GM21423 (cell line): ENCODE measurements around the gene LAG3.
A peak's percentile ranks its signal among the peaks of the same experiment; 100 is the strongest.

ENCODE experiments used
- ATAC-seq: cut with Tn5 transposase; IDR thresholded peaks from one replicate; pipeline ENCODE4 v1.9.1; 2021; ENCODE audit warnings: mild to moderate bottlenecking, moderate library complexity; ENCODE audit not compliant: unreplicated experiment

The LAG3 gene

DNA sequence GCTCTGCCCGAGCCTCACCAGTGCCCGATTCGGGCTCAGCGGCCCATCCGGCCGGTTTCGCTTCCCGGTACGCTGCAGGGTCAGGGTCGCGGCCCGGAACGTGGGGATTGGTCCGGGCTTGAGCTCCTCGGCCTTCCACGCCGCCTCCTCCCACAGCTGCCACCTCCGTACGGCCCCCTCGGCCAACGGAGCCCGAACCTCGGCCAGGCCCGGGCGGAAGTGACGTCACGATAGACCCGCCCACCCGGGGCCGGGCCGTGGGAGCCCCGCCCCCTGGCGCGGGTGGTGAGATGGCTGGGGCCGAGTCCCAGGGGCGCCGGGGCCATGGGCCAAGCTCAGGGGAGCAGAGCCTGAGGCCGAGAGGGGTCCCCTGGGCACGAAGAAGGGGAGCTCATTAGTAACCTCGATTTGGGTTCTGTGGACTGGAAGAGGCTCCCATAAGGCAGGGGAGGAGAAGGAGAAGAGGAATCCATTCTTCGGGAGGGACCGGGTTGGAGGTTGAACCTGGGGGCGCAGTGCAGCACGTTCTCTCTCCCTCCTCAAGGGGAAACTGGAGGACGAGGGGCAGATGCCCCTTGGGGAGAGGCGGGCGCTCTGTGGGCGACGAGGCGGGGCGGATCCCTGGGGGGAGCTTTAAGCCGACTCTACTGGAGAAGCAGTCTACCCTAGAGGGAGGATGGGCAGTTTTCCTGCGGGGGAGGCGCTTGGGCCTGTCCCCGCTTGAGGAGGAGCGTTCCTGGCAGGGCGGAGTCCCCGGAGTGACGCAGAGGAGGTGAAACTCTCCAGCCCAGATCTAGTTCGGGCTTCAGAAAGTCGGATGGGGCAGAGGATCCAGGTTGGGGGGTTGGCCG, 19.2 kb upstream of the LAG3 start, which contains the start of gene MLF2:
Gene MLF2 (minus strand): TSS at position 221 of the 851 bp plus-strand sequence. CDS start 807 bp downstream, outside the sequence.
- ATAC-seq = peak; percentile 92

- ATAC-seq = no peak
Measured at GRCh38 chr12:6753772-6754356, 18.5 kb upstream of the LAG3 start.

GRCh38 chr12:6754411-6754810, 17.9 kb upstream of the LAG3 start:
- no peak for ATAC-seq

GRCh38 chr12:6757028-6757690, 15.2 kb upstream of the LAG3 start:
- no peak for ATAC-seq

GRCh38 chr12:6758506-6759095, 13.7 kb upstream of the LAG3 start:
- no peak for ATAC-seq

GRCh38 chr12:6759741-6760140, 12.6 kb upstream of the LAG3 start:
- ATAC-seq = no peak

DNA sequence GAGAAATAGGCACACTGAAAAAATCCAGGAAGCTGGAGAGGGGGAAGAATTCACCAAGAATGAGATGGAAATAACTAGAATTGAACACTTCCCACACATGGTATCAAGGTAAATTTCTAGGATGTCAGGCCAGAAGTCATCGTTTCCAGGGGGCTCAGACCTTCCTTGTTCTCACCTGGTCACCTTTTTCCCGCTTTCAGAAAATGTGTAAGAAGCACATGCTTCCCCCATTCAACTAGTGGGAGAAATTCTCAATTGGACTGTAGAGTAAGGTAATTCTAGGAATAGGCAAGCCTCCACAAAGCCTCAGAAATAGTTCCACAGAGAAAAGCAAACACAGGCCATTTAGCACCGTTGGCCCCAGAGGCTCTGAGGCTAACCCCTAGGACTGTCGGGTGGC, 8.9 kb upstream of the LAG3 start:
- no peak for ATAC-seq

GRCh38 chr12:6764011-6764828, 8.1 kb upstream of the LAG3 start:
- ATAC-seq = peak; percentile 79

DNA sequence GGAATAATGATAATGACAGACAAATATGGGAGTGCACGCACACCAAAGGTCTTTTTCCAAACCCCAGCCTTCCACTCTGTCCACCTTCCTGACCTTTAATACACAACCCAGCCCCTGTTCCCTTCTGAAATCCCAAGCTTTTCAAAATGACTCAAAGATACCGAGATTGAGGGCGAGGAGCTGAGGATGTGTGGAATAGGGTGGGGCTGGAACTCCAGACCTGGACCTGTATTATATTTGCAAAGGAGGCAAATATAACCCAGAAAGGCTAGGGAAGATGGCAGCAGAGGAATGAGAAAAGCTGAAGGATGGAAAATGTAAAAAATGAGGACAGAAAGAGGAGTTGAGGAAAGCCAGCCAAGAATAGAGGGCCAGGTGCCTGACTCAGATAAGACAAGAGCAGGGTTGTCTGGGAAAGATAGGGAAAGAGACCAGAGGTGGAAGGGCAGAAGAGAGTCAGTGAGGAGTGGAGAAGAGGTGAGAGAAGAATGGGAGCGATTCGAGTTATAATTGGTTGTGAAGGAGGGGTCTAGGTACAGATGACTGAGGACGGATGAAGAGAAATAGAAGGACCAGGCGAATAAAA, 7.2 kb upstream of the LAG3 start:
- no peak for ATAC-seq

DNA sequence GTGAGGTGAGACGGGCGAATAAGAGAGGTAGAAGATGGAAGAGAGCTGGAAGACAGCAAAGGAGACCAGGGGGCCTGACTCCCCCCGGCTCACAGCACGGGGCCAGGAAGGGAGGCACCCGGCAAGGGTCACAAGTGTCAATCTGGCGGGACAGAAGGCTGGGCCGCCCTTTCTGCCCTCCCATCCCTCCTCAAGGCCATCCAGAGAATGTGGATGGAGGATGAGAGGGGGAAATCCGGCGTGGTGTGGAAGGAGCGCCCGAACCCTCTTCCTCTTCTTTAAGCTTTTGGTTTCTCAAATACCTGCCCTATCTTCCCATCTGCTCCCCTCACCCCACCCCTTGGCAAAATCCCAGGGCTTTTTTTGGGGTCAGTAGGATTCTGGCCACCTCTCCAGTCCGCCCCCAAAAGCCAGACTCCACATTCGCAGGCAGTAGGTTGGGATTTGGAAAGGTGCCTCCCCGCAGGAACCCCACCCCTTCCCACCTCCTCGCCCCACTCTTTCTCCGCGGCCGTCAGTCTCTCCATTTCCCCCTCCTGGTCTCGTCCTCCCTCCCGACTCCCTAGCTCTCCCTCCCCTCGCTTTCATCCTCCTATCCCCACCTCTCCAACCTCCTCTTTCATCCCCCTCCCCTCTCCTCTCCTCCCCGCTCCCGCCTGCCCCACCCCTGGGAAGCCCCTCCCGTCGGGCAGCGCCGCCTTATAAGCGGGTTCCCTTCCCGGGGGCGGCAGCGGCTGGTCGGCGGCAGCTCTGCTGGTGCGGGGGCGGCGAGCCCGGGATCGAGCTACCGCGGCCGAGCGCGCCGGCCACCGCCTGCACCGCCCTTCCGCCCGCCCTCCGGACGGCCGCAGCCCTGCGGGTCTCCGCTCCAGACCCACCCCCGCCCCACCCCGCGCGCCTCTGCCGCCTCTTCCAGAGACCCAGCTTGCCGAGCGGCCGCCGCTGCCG, 6.4 kb upstream of the LAG3 start, which contains the start of gene PTMS:
Gene PTMS (plus strand): TSS at position 730 of the 948 bp plus-strand sequence. CDS start 343 bp downstream, outside the sequence.
- no peak for ATAC-seq

- ATAC-seq = peak; percentile 48
Measured at GRCh38 chr12:6766651-6767349, 5.5 kb upstream of the LAG3 start.

- ATAC-seq = no peak
Measured at GRCh38 chr12:6767353-6768319, 4.7 kb upstream of the LAG3 start.

DNA sequence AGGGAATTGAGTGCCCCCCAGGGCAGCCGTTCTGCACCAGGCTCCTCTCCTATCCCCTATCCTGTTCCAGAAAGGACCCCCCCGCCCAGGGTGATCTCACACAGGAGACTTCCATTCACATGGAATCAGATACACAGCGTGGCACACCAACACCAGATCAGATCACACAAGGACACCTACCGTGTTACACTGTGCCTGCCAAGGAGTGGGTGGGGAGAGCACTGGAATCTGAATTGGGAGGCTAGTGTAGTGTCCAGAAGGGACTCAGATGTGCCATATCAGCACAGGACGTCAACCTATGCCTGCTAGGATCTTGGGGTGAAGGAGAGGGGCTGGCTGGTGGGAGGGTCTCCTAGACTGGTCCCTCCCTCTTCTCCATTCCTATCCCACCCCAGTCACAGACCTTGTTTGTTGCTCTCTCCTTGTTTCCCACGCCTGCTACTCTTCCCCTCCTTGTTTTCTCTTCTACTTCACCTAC, 3.8 kb upstream of the LAG3 start:
- no peak for ATAC-seq

DNA sequence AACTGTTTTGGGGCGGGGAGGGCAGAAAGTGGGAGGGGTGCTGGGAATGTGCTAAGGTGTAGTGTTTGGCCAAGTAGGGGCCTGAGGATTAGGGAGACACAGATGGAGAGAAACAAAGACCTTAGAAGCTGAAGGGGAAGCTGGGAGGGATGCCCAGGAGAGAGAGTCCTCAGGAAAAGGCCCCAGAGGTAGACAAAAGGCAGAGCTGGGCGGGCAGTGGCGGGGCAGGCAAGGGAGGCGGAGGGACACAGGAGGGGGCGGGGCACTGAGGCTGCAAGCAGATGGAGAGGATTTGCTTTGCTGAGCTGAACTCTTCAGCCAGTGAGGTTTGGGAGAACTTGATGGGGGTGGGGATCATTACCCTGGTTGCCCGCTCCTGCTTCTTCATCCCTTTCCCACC, 3.3 kb upstream of the LAG3 start:
- no peak for ATAC-seq

DNA sequence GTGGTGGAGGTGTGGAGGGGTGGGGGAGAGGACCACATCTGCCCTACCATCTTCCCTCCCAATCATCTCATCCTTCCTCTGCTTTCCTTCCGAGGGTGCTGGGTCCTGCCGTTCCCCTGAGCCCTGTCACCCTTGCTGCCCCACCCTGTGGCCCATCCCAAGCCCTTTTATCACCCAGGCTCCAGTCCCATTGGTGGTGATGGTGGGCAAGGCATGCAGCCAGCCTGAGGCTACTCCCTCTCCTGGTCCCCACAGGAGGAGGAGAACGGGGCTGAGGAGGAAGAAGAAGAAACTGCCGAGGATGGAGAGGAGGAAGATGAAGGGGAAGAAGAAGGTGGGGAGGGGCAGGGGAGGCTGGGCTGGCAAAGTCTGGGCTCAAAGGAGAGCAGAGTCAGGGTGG, 2.7 kb upstream of the LAG3 start:
- ATAC-seq = no peak

GRCh38 chr12:6770094-6770493, 2.2 kb upstream of the LAG3 start:
- ATAC-seq = no peak

DNA sequence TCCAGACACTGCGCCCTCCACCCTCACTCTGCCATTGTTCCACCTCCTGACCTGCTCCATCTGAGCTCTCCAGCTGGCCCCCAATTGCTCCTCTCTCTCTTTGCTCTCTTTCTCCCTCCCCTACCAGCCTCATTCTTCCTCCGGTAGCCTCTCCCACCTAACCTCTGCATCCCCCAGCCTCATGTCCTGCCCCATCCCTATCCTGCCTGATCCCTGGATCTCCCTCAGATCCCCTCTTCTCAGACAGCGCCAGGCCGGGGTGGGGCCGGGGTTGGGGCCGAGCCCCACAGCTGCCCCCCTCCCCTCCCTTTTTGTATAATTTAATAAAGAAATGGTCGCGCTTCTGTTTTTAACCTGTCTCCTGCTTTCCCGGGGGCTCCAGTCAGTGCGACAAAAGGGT, 1.7 kb upstream of the LAG3 start:
- ATAC-seq = no peak
